Right lobe of liver (tissue), 4 donors: ENCODE measurements around the gene MCAM.

Experiments
- POLR2A ChIP-seq: fragments of 450-650 bp; IDR thresholded peaks from one replicate; pipeline ENCODE4 v1.6.1; 2017; ENCODE audit warnings: antibody characterized with exemption, mild to moderate bottlenecking
- TF ChIP-seq, protein P1 (sequence below), 4 donors: fragments of 200-600 bp in 3 of 4; fragments of 450-650 bp in 1 of 4; IDR thresholded peaks; one replicate each; pipeline versions ENCODE4 v1.5.1 to v1.8.0; 2016 to 2022; ENCODE audit warnings: antibody characterized with exemption in 4 of 4, mild to moderate bottlenecking in 2 of 4
- donor health status: DM: no; HTN: no; CAD: no.
- donor health status: DM: no; HTN: no; CAD: no.
- donor health status: DM: no; HTN: yes; CAD: no.

DNA sequence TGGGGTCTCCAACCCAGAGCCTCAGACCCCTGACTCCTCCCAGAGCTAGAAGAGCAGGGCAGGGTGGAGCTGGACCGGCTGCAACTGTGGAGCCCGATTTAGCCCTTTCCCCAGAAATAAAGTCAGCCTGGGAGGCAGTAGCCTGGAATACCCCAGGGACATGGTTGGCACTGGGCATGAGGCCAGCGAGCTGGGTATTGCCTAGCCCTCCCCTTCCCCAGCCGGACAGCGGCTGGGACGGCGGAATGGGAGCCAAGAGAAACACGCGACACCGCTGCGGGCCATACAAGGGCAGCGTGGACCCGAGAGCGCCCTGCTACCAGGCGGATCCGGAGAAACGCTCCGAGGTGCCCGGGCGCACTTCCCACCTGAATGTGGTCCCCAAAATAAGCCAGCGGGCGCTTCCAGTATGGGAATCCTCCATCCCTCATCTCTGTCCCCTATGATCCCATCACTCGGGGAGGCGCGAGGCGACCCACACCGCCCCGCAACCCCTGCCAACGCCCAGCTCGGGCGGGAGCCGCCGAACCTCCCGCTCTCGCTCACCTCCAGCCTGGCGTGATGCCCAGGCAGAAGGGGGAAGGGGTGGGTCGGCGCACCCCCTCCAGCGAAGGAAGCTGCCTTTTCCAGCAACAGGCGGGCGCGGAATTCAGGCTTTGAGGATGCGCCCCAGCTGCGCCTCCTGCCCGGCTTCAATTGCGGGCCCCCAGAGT is 758 bp downstream of the MCAM start:
- TF ChIP-seq, protein P1, sequence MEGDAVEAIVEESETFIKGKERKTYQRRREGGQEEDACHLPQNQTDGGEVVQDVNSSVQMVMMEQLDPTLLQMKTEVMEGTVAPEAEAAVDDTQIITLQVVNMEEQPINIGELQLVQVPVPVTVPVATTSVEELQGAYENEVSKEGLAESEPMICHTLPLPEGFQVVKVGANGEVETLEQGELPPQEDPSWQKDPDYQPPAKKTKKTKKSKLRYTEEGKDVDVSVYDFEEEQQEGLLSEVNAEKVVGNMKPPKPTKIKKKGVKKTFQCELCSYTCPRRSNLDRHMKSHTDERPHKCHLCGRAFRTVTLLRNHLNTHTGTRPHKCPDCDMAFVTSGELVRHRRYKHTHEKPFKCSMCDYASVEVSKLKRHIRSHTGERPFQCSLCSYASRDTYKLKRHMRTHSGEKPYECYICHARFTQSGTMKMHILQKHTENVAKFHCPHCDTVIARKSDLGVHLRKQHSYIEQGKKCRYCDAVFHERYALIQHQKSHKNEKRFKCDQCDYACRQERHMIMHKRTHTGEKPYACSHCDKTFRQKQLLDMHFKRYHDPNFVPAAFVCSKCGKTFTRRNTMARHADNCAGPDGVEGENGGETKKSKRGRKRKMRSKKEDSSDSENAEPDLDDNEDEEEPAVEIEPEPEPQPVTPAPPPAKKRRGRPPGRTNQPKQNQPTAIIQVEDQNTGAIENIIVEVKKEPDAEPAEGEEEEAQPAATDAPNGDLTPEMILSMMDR (IDR thresholded peaks at IDR 0.05): no peak
- TF ChIP-seq POLR2A: no peak
